ENCODE data around the gene EPHB1.

The EPHB1 gene

GRCh38 chr3:135117977-135118376, 322.9 kb downstream of the EPHB1 start:
- H3K27me3 ChIP-seq (ENCODE audit: insufficient read depth, low read length), result no peaks in the 10 kb centered on the region
- no peaks in the 10 kb centered on the region for H3F3A ChIP-seq (ENCODE audit: insufficient read depth, low read length)
- H4K20me1 ChIP-seq (ENCODE audit: insufficient read depth, low read length), result no peaks in the 10 kb centered on the region
- no peaks in the 10 kb centered on the region for H3K36me3 ChIP-seq (ENCODE audit: insufficient read depth, low read length)
- H3K9ac ChIP-seq (ENCODE audit: low read length), result no peak overlapping the region
- H3K9me2 ChIP-seq (ENCODE audit: low read depth, low read length), result no peaks in the 10 kb centered on the region
- H3K79me2 ChIP-seq (ENCODE audit: insufficient read depth, low read length), result no peaks in the 10 kb centered on the region
- H3K4me1 ChIP-seq (ENCODE audit: insufficient read depth, low read length, severe bottlenecking), result no peaks in the 10 kb centered on the region
- TF ChIP-seq CTCF (IDR thresholded peaks at IDR 0.05; ENCODE audit: low read length), result no peak
- TF ChIP-seq EZH2 (IDR thresholded peaks at IDR 0.05; ENCODE audit: borderline replicate concordance, low read length), result no peak
- H3K9me3 ChIP-seq (ENCODE audit: low read length), result no peaks in the 10 kb centered on the region
- no peak overlapping the region for H3K27ac ChIP-seq (ENCODE audit: low read depth, low read length, poor library complexity, severe bottlenecking)
- no peak overlapping the region for H3K4me2 ChIP-seq (ENCODE audit: low read length)
- no peak overlapping the region for H2AFZ ChIP-seq (ENCODE audit: low read length)
- H3K4me3 ChIP-seq (ENCODE audit: low read depth, low read length, poor library complexity, severe bottlenecking), result no peak overlapping the region

GRCh38 chr3:135118792-135119191, 323.7 kb downstream of the EPHB1 start:
- no peaks in the 10 kb centered on the region for H3K27me3 ChIP-seq (ENCODE audit: insufficient read depth, low read length)
- no peak overlapping the region for H3K4me2 ChIP-seq (ENCODE audit: low read length)
- H3K79me2 ChIP-seq (ENCODE audit: insufficient read depth, low read length), result no peaks in the 10 kb centered on the region
- no peak overlapping the region for H3K4me3 ChIP-seq (ENCODE audit: low read depth, low read length, poor library complexity, severe bottlenecking)
- H3K9me2 ChIP-seq (ENCODE audit: low read depth, low read length), result no peaks in the 10 kb centered on the region
- no peak for TF ChIP-seq EZH2 (IDR thresholded peaks at IDR 0.05; ENCODE audit: borderline replicate concordance, low read length)
- no peak overlapping the region for H3K27ac ChIP-seq (ENCODE audit: low read depth, low read length, poor library complexity, severe bottlenecking)
- H3K9ac ChIP-seq (ENCODE audit: low read length), result no peak overlapping the region
- H4K20me1 ChIP-seq (ENCODE audit: insufficient read depth, low read length), result no peaks in the 10 kb centered on the region
- H3K4me1 ChIP-seq (ENCODE audit: insufficient read depth, low read length, severe bottlenecking), result no peaks in the 10 kb centered on the region
- no peak overlapping the region for H2AFZ ChIP-seq (ENCODE audit: low read length)
- H3F3A ChIP-seq (ENCODE audit: insufficient read depth, low read length), result no peaks in the 10 kb centered on the region
- no peaks in the 10 kb centered on the region for H3K9me3 ChIP-seq (ENCODE audit: low read length)
- H3K36me3 ChIP-seq (ENCODE audit: insufficient read depth, low read length), result no peaks in the 10 kb centered on the region

- TF ChIP-seq CTCF (IDR thresholded peaks at IDR 0.05; ENCODE audit: low read length) (no peak), EZH2 (IDR thresholded peaks at IDR 0.05; ENCODE audit: borderline replicate concordance, low read length) (no peak)
Measured at GRCh38 chr3:135125171-135125801, 330.2 kb downstream of the EPHB1 start.

GRCh38 chr3:135127946-135128470, 332.9 kb downstream of the EPHB1 start:
- no peaks in the 10 kb centered on the region for H4K20me1 ChIP-seq (ENCODE audit: insufficient read depth, low read length)
- H3K36me3 ChIP-seq (ENCODE audit: insufficient read depth, low read length), result no peaks in the 10 kb centered on the region
- H3K27ac ChIP-seq (ENCODE audit: low read depth, low read length, poor library complexity, severe bottlenecking), result no peak overlapping the region
- H3K9me3 ChIP-seq (ENCODE audit: low read length), result no peaks in the 10 kb centered on the region
- TF ChIP-seq CTCF (IDR thresholded peaks at IDR 0.05; ENCODE audit: low read length) (no peak), EZH2 (IDR thresholded peaks at IDR 0.05; ENCODE audit: borderline replicate concordance, low read length) (no peak)
- H3K27me3 ChIP-seq (ENCODE audit: insufficient read depth, low read length), result no peaks in the 10 kb centered on the region
- H3K4me2 ChIP-seq (ENCODE audit: low read length), result no peak overlapping the region
- no peak overlapping the region for H3K4me3 ChIP-seq (ENCODE audit: low read depth, low read length, poor library complexity, severe bottlenecking)
- no peak overlapping the region for H3K9ac ChIP-seq (ENCODE audit: low read length)
- H3K79me2 ChIP-seq (ENCODE audit: insufficient read depth, low read length), result no peaks in the 10 kb centered on the region
- H3K9me2 ChIP-seq (ENCODE audit: low read depth, low read length), result no peaks in the 10 kb centered on the region
- H3K4me1 ChIP-seq (ENCODE audit: insufficient read depth, low read length, severe bottlenecking), result no peaks in the 10 kb centered on the region
- H3F3A ChIP-seq (ENCODE audit: insufficient read depth, low read length), result no peaks in the 10 kb centered on the region
- H2AFZ ChIP-seq (ENCODE audit: low read length), result no peak overlapping the region

More at GRCh38 chr3:135125171-135125801, 330.2 kb downstream of the EPHB1 start:
- Histone ChIP-seq H3K9ac (ENCODE audit: low read length) (no peak overlapping the region), H3K36me3 (ENCODE audit: insufficient read depth, low read length) (no peaks in the 10 kb centered on the region), H4K20me1 (ENCODE audit: insufficient read depth, low read length) (no peaks in the 10 kb centered on the region), H3K4me2 (ENCODE audit: low read length) (no peak overlapping the region), H3K4me3 (ENCODE audit: low read depth, low read length, poor library complexity, severe bottlenecking) (no peak overlapping the region), H3K4me1 (ENCODE audit: insufficient read depth, low read length, severe bottlenecking) (no peaks in the 10 kb centered on the region), H3K9me3 (ENCODE audit: low read length) (no peaks in the 10 kb centered on the region), H3F3A (ENCODE audit: insufficient read depth, low read length) (no peaks in the 10 kb centered on the region), H3K27ac (ENCODE audit: low read depth, low read length, poor library complexity, severe bottlenecking) (no peak overlapping the region), H2AFZ (ENCODE audit: low read length) (no peak overlapping the region), H3K79me2 (ENCODE audit: insufficient read depth, low read length) (no peaks in the 10 kb centered on the region), H3K9me2 (ENCODE audit: low read depth, low read length) (no peaks in the 10 kb centered on the region), H3K27me3 (ENCODE audit: insufficient read depth, low read length) (no peaks in the 10 kb centered on the region)
